ENCODE measurements around the gene UVRAG. TPM values are rescaled to one million over a fixed set of nuclear protein-coding genes. Genes with fewer than 3 reads are reported as not detected.
A peak's percentile ranks its signal among the peaks of the same experiment; 100 is the strongest.

The UVRAG gene
- 7.6 to 11.9 TPM (median 10.7 TPM) in 3 replicates for polyA plus RNA-seq
- 29.2 TPM for polyA plus RNA-seq (2011; ENCODE audit: low read depth)
- 8.6 and 12.6 TPM in 2 replicates for polyA plus RNA-seq (2011; cell fraction: cytosol; rRNA removed)
- 13.8 and 14.1 TPM in 2 replicates for polyA plus RNA-seq (2011; cell fraction: nucleus; rRNA removed)
- polyA plus RNA-seq (2012; ENCODE audit: low replicate concordance), result 7.8 and 8.9 TPM in 2 replicates
- polyA minus RNA-seq, result 6.0 to 24.1 TPM (median 12.7 TPM) in 3 replicates
- polyA minus RNA-seq (2011; cell fraction: cytosol; rRNA and poly(A)+ RNA removed), result 8.4 TPM
- 18.6 and 36.8 TPM in 2 replicates for polyA minus RNA-seq (2011; cell fraction: nucleus; rRNA and poly(A)+ RNA removed)

- Histone ChIP-seq H2AFZ (ENCODE audit: control insufficient read depth, low read length) (peak within 1 kb of the TSS; percentile 94), H3K9ac (ENCODE audit: control insufficient read depth, extremely low read depth, insufficient read depth, low read length) (peak within 1 kb of the TSS; percentile 92), H3K9me3 (ENCODE audit: control insufficient read depth, low read depth, low read length) (no peaks in the 10 kb centered on the region), H3K4me2 (ENCODE audit: control insufficient read depth, extremely low read depth, insufficient read depth, low read depth, low read length) (peak within 1 kb of the TSS; percentile 92), H3K79me2 (ENCODE audit: control insufficient read depth, insufficient read depth, low read length) (peaks cover 32% of the 10 kb centered on the region), H3K9me1 (ENCODE audit: control insufficient read depth, extremely low read depth, insufficient read depth, low read length) (peaks cover 3% of the 10 kb centered on the region), H3K27ac (ENCODE audit: control insufficient read depth, insufficient read depth, low read length) (peak within 1 kb of the TSS; percentile 87), H3K4me1 (ENCODE audit: control insufficient read depth, extremely low read depth, insufficient read depth, low read length) (peaks cover 32% of the 10 kb centered on the region), H3K27me3 (ENCODE audit: control insufficient read depth, extremely low read depth, insufficient read depth, low read length) (no peaks in the 10 kb centered on the region), H4K20me1 (ENCODE audit: control insufficient read depth, extremely low read depth, insufficient read depth, low read length) (no peaks in the 10 kb centered on the region), H3K36me3 (ENCODE audit: control insufficient read depth in 2 of 2, extremely low read depth in 1 of 2, insufficient read depth in 2 of 2, low read length in 2 of 2) (no peaks in the 10 kb centered on the region), H3K4me3 (ENCODE audit: control insufficient read depth in 2 of 3, extremely low read depth in 1 of 3, insufficient read depth in 2 of 3, low read depth in 1 of 3, low read length in 3 of 3) (peak within 1 kb of the TSS; percentile 70 to 92 (median 90))
- dilution Hi-C loops (cut with MboI; ENCODE audit: extremely low pct_ligation_motif_present, low sequenced_read_pairs), result no loop called here
- DNase-seq (ENCODE audit: low read depth, low spot score) (peak; percentile 95), FAIRE-seq (peak; percentile 17)
- TF ChIP-seq, protein P1, sequence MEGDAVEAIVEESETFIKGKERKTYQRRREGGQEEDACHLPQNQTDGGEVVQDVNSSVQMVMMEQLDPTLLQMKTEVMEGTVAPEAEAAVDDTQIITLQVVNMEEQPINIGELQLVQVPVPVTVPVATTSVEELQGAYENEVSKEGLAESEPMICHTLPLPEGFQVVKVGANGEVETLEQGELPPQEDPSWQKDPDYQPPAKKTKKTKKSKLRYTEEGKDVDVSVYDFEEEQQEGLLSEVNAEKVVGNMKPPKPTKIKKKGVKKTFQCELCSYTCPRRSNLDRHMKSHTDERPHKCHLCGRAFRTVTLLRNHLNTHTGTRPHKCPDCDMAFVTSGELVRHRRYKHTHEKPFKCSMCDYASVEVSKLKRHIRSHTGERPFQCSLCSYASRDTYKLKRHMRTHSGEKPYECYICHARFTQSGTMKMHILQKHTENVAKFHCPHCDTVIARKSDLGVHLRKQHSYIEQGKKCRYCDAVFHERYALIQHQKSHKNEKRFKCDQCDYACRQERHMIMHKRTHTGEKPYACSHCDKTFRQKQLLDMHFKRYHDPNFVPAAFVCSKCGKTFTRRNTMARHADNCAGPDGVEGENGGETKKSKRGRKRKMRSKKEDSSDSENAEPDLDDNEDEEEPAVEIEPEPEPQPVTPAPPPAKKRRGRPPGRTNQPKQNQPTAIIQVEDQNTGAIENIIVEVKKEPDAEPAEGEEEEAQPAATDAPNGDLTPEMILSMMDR (optimal IDR thresholded peaks at IDR 0.05 in 1 of 3, IDR thresholded peaks at IDR 0.05 in 1 of 3, conservative IDR thresholded peaks at IDR 0.05 in 1 of 3; ENCODE audit: extremely low read depth in 1 of 3, insufficient read depth in 2 of 3, low read length in 3 of 3), result no peak
- no peak for TF ChIP-seq EZH2 (IDR thresholded peaks at IDR 0.05; ENCODE audit: low read length)
Measured at GRCh38 chr11:75814677-75815344, at the start of gene UVRAG. UVRAG (plus strand) TSS chr11:75815210; CDS start chr11:75815408, 198 bp downstream.

- Histone ChIP-seq H3K79me2 (ENCODE audit: control insufficient read depth, insufficient read depth, low read length) (no peaks in the 10 kb centered on the region), H3K4me2 (ENCODE audit: control insufficient read depth, extremely low read depth, insufficient read depth, low read depth, low read length) (no peak overlapping the region), H3K4me1 (ENCODE audit: control insufficient read depth, extremely low read depth, insufficient read depth, low read length) (peaks cover 9% of the 10 kb centered on the region), H3K36me3 (ENCODE audit: control insufficient read depth in 2 of 2, extremely low read depth in 1 of 2, insufficient read depth in 2 of 2, low read length in 2 of 2) (no peaks in the 10 kb centered on the region), H3K27me3 (ENCODE audit: control insufficient read depth, extremely low read depth, insufficient read depth, low read length) (peaks cover 31% of the 10 kb centered on the region), H3K9me1 (ENCODE audit: control insufficient read depth, extremely low read depth, insufficient read depth, low read length) (no peaks in the 10 kb centered on the region), H3K9me3 (ENCODE audit: control insufficient read depth, low read depth, low read length) (no peaks in the 10 kb centered on the region), H3K9ac (ENCODE audit: control insufficient read depth, extremely low read depth, insufficient read depth, low read length) (no peak overlapping the region), H4K20me1 (ENCODE audit: control insufficient read depth, extremely low read depth, insufficient read depth, low read length) (no peaks in the 10 kb centered on the region), H3K4me3 (ENCODE audit: control insufficient read depth in 2 of 3, extremely low read depth in 1 of 3, insufficient read depth in 2 of 3, low read depth in 1 of 3, low read length in 3 of 3) (no peak overlapping the region), H2AFZ (ENCODE audit: control insufficient read depth, low read length) (no peak overlapping the region), H3K27ac (ENCODE audit: control insufficient read depth, insufficient read depth, low read length) (no peak overlapping the region)
- FAIRE-seq (no peak), DNase-seq (ENCODE audit: low read depth, low spot score) (no peak)
- dilution Hi-C loops (cut with MboI; ENCODE audit: extremely low pct_ligation_motif_present, low sequenced_read_pairs), result no loop called here
- no peak for TF ChIP-seq EZH2 (IDR thresholded peaks at IDR 0.05; ENCODE audit: low read length)
- TF ChIP-seq, protein P1 (optimal IDR thresholded peaks at IDR 0.05 in 1 of 3, IDR thresholded peaks at IDR 0.05 in 1 of 3, conservative IDR thresholded peaks at IDR 0.05 in 1 of 3; ENCODE audit: extremely low read depth in 1 of 3, insufficient read depth in 2 of 3, low read length in 3 of 3), result no peak
Measured at GRCh38 chr11:75766443-75767227, 48.4 kb upstream of the UVRAG start.
